Measurements from ENCODE around the gene TBC1D3B. TPM values are rescaled to one million over a fixed set of nuclear protein-coding genes. Genes with fewer than 3 reads are reported as not detected.
"Not testable (repeated sequence)": the region's sequence is repeated elsewhere in the genome, so short reads cannot be mapped to it uniquely, and the experiment has no call there.

Gene TBC1D3B
- total RNA-seq, 4 donors from 2014 or later = 3.4 to 69.3 (median 11.7) TPM

GRCh38 chr17:36205637-36206485, 29.4 kb upstream of the TBC1D3B start:
- DNase-seq = no peak
- H3K4me1 ChIP-seq = peaks cover 0 to 12% (median 0%) of the 10 kb centered on the region in 4 donors
- no peaks in the 10 kb centered on the region for H3K27me3 ChIP-seq
- no peak overlapping the region for H3K4me3 ChIP-seq
- no peaks in the 10 kb centered on the region for H3K36me3 ChIP-seq
- TF ChIP-seq CTCF (IDR thresholded peaks at IDR 0.05) (no peak), POLR2A (IDR thresholded peaks at IDR 0.05) (no peak)
- no peak overlapping the region for H3K27ac ChIP-seq
- H3K9me3 ChIP-seq = no peaks in the 10 kb centered on the region

GRCh38 chr17:36204724-36205500, 28.5 kb upstream of the TBC1D3B start:
- no peak overlapping the region for H3K4me3 ChIP-seq
- no peak overlapping the region for H3K27ac ChIP-seq
- H3K27me3 ChIP-seq = no peaks in the 10 kb centered on the region
- no peaks in the 10 kb centered on the region for H3K36me3 ChIP-seq
- no peak for DNase-seq
- H3K9me3 ChIP-seq = no peaks in the 10 kb centered on the region
- TF ChIP-seq POLR2A (IDR thresholded peaks at IDR 0.05) (no peak), CTCF (IDR thresholded peaks at IDR 0.05) (no peak)
- H3K4me1 ChIP-seq = peaks cover 0 to 7% (median 0%) of the 10 kb centered on the region in 4 donors

GRCh38 chr17:36203335-36203734, 26.9 kb upstream of the TBC1D3B start:
- Histone ChIP-seq H3K36me3 (no peaks in the 10 kb centered on the region), H3K9me3 (no peaks in the 10 kb centered on the region), H3K27ac (peak overlapping the region in 2 of 4 donors; percentile 3 to 40), H3K4me3 (no peak overlapping the region), H3K4me1 (peaks cover 0 to 7% (median 0%) of the 10 kb centered on the region in 4 donors), H3K27me3 (no peaks in the 10 kb centered on the region)
- DNase-seq = no peak
- TF ChIP-seq CTCF (IDR thresholded peaks at IDR 0.05) (no peak), POLR2A (IDR thresholded peaks at IDR 0.05) (no peak)

- H3K36me3 ChIP-seq, H3K27ac ChIP-seq, H3K27me3 ChIP-seq, H3K4me3 ChIP-seq, H3K9me3 ChIP-seq: not testable (repeated sequence)
- H3K4me1 ChIP-seq = peaks cover 0 to 10% (median 0%) of the 10 kb centered on the region in 4 donors
- DNase-seq = peak in 2 of 3 donors; percentile 55 to 64
Measured at GRCh38 chr17:36201506-36201905, 25.1 kb upstream of the TBC1D3B start.

GRCh38 chr17:36201102-36201501, 24.7 kb upstream of the TBC1D3B start:
- not testable (repeated sequence) for H3K4me3 ChIP-seq, H3K9me3 ChIP-seq, H3K27ac ChIP-seq, H3K36me3 ChIP-seq, H3K27me3 ChIP-seq, DNase-seq
- peaks cover 0 to 10% (median 0%) of the 10 kb centered on the region in 4 donors for H3K4me1 ChIP-seq

GRCh38 chr17:36198831-36199465, 22.5 kb upstream of the TBC1D3B start:
- H3K9me3 ChIP-seq = no peaks in the 10 kb centered on the region
- peaks cover 0 to 10% (median 0%) of the 10 kb centered on the region in 4 donors for H3K4me1 ChIP-seq
- peak overlapping the region in 2 of 4 donors; percentile 34 to 43 for H3K27ac ChIP-seq
- H3K4me3 ChIP-seq = no peak overlapping the region
- no peaks in the 10 kb centered on the region for H3K27me3 ChIP-seq
- TF ChIP-seq CTCF (IDR thresholded peaks at IDR 0.05) (no peak), POLR2A (IDR thresholded peaks at IDR 0.05) (no peak)
- H3K36me3 ChIP-seq = no peaks in the 10 kb centered on the region
- DNase-seq = no peak
